PC-3 (cell line): ENCODE measurements around the gene RPS27L.

ENCODE experiments used
- EZH2 ChIP-seq: fragments of 300-600 bp; sonication (generic); IDR thresholded peaks from one replicate; pipeline ENCODE4 v1.6.1; 2017; ENCODE audit warnings: antibody characterized with exemption, mild to moderate bottlenecking, low read length; ENCODE audit not compliant: unreplicated experiment
- TF ChIP-seq, protein P1 (sequence below): fragments of 300-600 bp; sonication (generic); conservative IDR thresholded peaks from 2 replicates; pipeline ENCODE4 v1.5.1; 2017; ENCODE audit warnings: antibody characterized with exemption, low read depth, mild to moderate bottlenecking, low read length

DNA sequence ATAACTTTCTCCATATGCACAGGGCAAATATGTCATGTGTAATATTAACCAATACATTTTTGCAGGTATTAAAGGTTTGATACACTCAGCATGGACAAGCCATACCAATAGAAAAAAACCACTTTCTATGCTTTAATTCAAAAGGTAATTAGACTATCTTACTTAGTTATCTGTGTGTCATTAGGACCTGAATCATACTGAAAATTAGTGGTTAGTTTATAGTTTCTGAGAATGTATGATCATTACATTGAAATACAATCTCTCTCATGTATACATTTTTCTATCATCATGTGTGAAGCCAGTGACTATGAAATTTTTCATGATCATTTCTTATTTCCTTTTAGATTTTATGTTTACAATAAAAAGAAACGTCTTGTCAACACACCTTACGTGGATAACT is 16.3 kb downstream of the RPS27L start:
- TF ChIP-seq, protein P1, sequence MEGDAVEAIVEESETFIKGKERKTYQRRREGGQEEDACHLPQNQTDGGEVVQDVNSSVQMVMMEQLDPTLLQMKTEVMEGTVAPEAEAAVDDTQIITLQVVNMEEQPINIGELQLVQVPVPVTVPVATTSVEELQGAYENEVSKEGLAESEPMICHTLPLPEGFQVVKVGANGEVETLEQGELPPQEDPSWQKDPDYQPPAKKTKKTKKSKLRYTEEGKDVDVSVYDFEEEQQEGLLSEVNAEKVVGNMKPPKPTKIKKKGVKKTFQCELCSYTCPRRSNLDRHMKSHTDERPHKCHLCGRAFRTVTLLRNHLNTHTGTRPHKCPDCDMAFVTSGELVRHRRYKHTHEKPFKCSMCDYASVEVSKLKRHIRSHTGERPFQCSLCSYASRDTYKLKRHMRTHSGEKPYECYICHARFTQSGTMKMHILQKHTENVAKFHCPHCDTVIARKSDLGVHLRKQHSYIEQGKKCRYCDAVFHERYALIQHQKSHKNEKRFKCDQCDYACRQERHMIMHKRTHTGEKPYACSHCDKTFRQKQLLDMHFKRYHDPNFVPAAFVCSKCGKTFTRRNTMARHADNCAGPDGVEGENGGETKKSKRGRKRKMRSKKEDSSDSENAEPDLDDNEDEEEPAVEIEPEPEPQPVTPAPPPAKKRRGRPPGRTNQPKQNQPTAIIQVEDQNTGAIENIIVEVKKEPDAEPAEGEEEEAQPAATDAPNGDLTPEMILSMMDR = no peak
- TF ChIP-seq EZH2 = no peak
